HCT116 (cell line): ENCODE measurements around the gene EPHA4. TPM values are rescaled to one million over a fixed set of nuclear protein-coding genes. Genes with fewer than 3 reads are reported as not detected.

ENCODE experiments used
- ATAC-seq: fragments of 200-7000 bp; cut with Tn5 transposase; 2 replicates; pipeline ENCODE4 v1.9.1; 2020; ENCODE audit warnings: mild to moderate bottlenecking, moderate library complexity
- BruUV-seq: library from RNA; stranded (reverse); fragments of 400-500 nt; replicated peaks from 2 replicates; lab custom pipeline; 2021; lab: Mats Ljungman, UMichigan
- CTCF ChIA-PET: fragments of 300-600 bp; sonication (Branson Sonifier 250); formaldehyde crosslinking; loops from one replicate; lab custom pipeline; 2021; ENCODE audit warnings: antibody characterized with exemption; lab: Charles Lee
- POLR2A ChIA-PET: fragments of 300-600, 350-600 bp; sonication (Branson Sonifier 250); formaldehyde crosslinking; loops from one replicate; lab custom pipeline; 2021; ENCODE audit warnings: antibody characterized with exemption; lab: Charles Lee
- RAD21 ChIA-PET, 2 experiments: fragments of 300-600 bp; sonication (Branson Sonifier 250); formaldehyde crosslinking; loops; one replicate each; lab custom pipeline; 2023; ENCODE audit warnings: low total read pairs in 2 of 2; ENCODE audit not compliant: uncharacterized antibody in 2 of 2, unreplicated experiment in 2 of 2, low non-redundant PET in 1 of 2; lab: Charles Lee
- DNase-seq: peaks from one replicate; pipeline ENCODE4 v3.0.0-alpha.2; 2010; ENCODE audit warnings: low read depth, low spot score
- H2AFZ ChIP-seq: fragments of 200-600 bp; shearing (Covaris generic), sonication (generic); 2 replicates; pipeline ENCODE4 v1.6.1; 2017; ENCODE audit warnings: low read depth, mixed run types, mixed read lengths, antibody characterized with exemption, low read length; ENCODE audit not compliant: poor library complexity, severe bottlenecking
- H3K27ac ChIP-seq: 2 replicates; pipeline ENCODE4 v1.5.1; 2012; ENCODE audit warnings: low read depth, low read length
- H3K27me3 ChIP-seq: fragments of 200-600 bp; sonication (generic); 2 replicates; pipeline ENCODE4 v1.6.1; 2016; ENCODE audit warnings: mixed run types, low read length, mixed read lengths; ENCODE audit not compliant: insufficient read depth
- H3K36me3 ChIP-seq, 2 experiments: fragments of 200-500 bp in 1 of 2; fragments of 200-600 bp in 1 of 2; sonication (Bioruptor generic) in 1 of 2; sonication (generic) in 1 of 2; 2 replicates each; pipeline versions ENCODE4 v1.5.1 to v1.6.1; 2014 to 2016; ENCODE audit warnings: low read length in 2 of 2, inconsistent platforms in 1 of 2, mixed read lengths in 1 of 2, mixed run types in 1 of 2; ENCODE audit not compliant: insufficient read depth in 2 of 2, control insufficient read depth in 1 of 2
- H3K4me1 ChIP-seq, 2 experiments: fragments of 200-600 bp in 1 of 2; sonication (generic) in 1 of 2; 2 replicates each; pipeline versions ENCODE4 v1.5.1 to v1.6.1; 2012 to 2017; ENCODE audit warnings: low read length in 2 of 2, inconsistent platforms in 1 of 2, mild to moderate bottlenecking in 1 of 2, mixed read lengths in 1 of 2, mixed run types in 1 of 2, moderate library complexity in 1 of 2; ENCODE audit not compliant: insufficient read depth in 2 of 2, control insufficient read depth in 1 of 2
- H3K4me2 ChIP-seq: fragments of 200-600 bp; sonication (generic); 2 replicates; pipeline ENCODE4 v1.6.1; 2017; ENCODE audit warnings: mixed run types, low read length, mixed read lengths
- H3K4me3 ChIP-seq, 2 experiments: fragments of 200-600 bp in 1 of 2; sonication (generic) in 1 of 2; replicated peaks in 1 of 2; 2 replicates each; pipeline ENCODE4 v1.5.1; 2011 to 2016; ENCODE audit warnings: low read length in 2 of 2, control low read depth in 1 of 2, low read depth in 1 of 2, mild to moderate bottlenecking in 1 of 2, mixed read lengths in 1 of 2, mixed run types in 1 of 2
- H3K79me2 ChIP-seq: fragments of 200-600 bp; sonication (generic); 2 replicates; pipeline ENCODE4 v1.6.1; 2017; ENCODE audit warnings: mild to moderate bottlenecking, mixed run types, low read length, moderate library complexity, mixed read lengths; ENCODE audit not compliant: insufficient read depth
- H3K9ac ChIP-seq: fragments of 200-600 bp; sonication (generic); 2 replicates; pipeline ENCODE4 v1.6.1; 2016; ENCODE audit warnings: low read length, mixed read lengths
- H3K9me2 ChIP-seq: fragments of 200-600 bp; sonication (generic), shearing (Covaris generic); 2 replicates; pipeline ENCODE4 v1.6.1; 2017; ENCODE audit warnings: mixed run types, mild to moderate bottlenecking, moderate library complexity; ENCODE audit not compliant: insufficient read depth
- H3K9me3 ChIP-seq, 2 experiments: fragments of 200-500 bp in 1 of 2; fragments of 200-600 bp in 1 of 2; sonication (Bioruptor generic) in 1 of 2; sonication (generic) in 1 of 2; 2 replicates each; pipeline ENCODE4 v1.6.1; 2014 to 2017; ENCODE audit warnings: low read length in 2 of 2, mixed read lengths in 2 of 2, inconsistent platforms in 1 of 2, low read depth in 1 of 2, mild to moderate bottlenecking in 1 of 2, mixed run types in 1 of 2, moderate library complexity in 1 of 2; ENCODE audit not compliant: control insufficient read depth in 1 of 2, insufficient read depth in 1 of 2
- H4K20me1 ChIP-seq: fragments of 200-600 bp; sonication (generic), shearing (Covaris generic); 2 replicates; pipeline ENCODE4 v1.6.1; 2017; ENCODE audit warnings: mixed run types, mild to moderate bottlenecking, moderate library complexity; ENCODE audit not compliant: insufficient read depth
- CEBPB ChIP-seq: IDR thresholded peaks from 2 replicates; pipeline ENCODE4 v1.6.1; 2012; ENCODE audit warnings: low read depth
- EGR1 ChIP-seq: IDR thresholded peaks from 2 replicates; pipeline ENCODE4 v1.6.1; 2012; ENCODE audit warnings: low read depth
- ELF1 ChIP-seq: IDR thresholded peaks from 2 replicates; pipeline ENCODE4 v1.6.1; 2012; ENCODE audit warnings: low read depth, borderline replicate concordance
- EZH2phosphoT487 ChIP-seq: fragments of 200-600 bp; IDR thresholded peaks from 2 replicates; pipeline ENCODE4 v1.6.1; 2018; ENCODE audit warnings: antibody characterized with exemption, borderline replicate concordance
- POLR2A ChIP-seq: IDR thresholded peaks from 2 replicates; pipeline ENCODE4 v1.7.0; 2011; ENCODE audit warnings: borderline replicate concordance; ENCODE audit not compliant: insufficient read depth, insufficient read length; ENCODE audit errors: extremely low read depth
- RAD21 ChIP-seq: IDR thresholded peaks from 2 replicates; pipeline ENCODE4 v1.6.1; 2012; ENCODE audit warnings: low read depth, mild to moderate bottlenecking
- SIN3A ChIP-seq: IDR thresholded peaks from 2 replicates; pipeline ENCODE4 v1.6.1; 2012; ENCODE audit warnings: low read depth
- SP1 ChIP-seq: IDR thresholded peaks from 2 replicates; pipeline ENCODE4 v1.6.1; 2012; ENCODE audit warnings: low read depth
- TCF7L2 ChIP-seq: IDR thresholded peaks from 2 replicates; pipeline ENCODE4 v1.7.0; 2011; ENCODE audit warnings: borderline replicate concordance, inconsistent platforms; ENCODE audit not compliant: insufficient read depth, insufficient read length; ENCODE audit errors: extremely low read depth
- YY1 ChIP-seq: IDR thresholded peaks from 2 replicates; pipeline ENCODE4 v1.6.1; 2011; ENCODE audit warnings: low read length, low read depth, moderate library complexity, mild to moderate bottlenecking; ENCODE audit not compliant: insufficient replicate concordance; ENCODE audit errors: extremely low read depth
- ZFX ChIP-seq: fragments of 450-650 bp; IDR thresholded peaks from 2 replicates; pipeline ENCODE4 v1.6.1; 2017
- ZNF274 ChIP-seq: fragments of 200-500 bp; sonication (Bioruptor generic); IDR thresholded peaks from 2 replicates; pipeline ENCODE4 v1.6.1; 2014; ENCODE audit warnings: mild to moderate bottlenecking, low read depth, low read length, inconsistent platforms
- intact Hi-C: fragments of 100-400 bp; cut with micrococcal nuclease; formaldehyde crosslinking; loops from 2 replicates; pipeline ENCODE4 v1.10.0; 2022
- total RNA-seq: library from RNA; stranded (reverse); gene quantifications from one replicate; pipeline ENCODE4 v1.2.1, GENCODE V29; 2021; ENCODE audit not compliant: unreplicated experiment
- TF ChIP-seq, protein P1 (sequence below): IDR thresholded peaks from 2 replicates; pipeline ENCODE4 v1.6.1; 2012
- TF ChIP-seq, protein P2 (sequence below): IDR thresholded peaks from 2 replicates; pipeline ENCODE4 v1.6.1; 2012

EPHA4 gene
- total RNA-seq, 1 experiment from 2014 or later: 3.5 TPM

DNA sequence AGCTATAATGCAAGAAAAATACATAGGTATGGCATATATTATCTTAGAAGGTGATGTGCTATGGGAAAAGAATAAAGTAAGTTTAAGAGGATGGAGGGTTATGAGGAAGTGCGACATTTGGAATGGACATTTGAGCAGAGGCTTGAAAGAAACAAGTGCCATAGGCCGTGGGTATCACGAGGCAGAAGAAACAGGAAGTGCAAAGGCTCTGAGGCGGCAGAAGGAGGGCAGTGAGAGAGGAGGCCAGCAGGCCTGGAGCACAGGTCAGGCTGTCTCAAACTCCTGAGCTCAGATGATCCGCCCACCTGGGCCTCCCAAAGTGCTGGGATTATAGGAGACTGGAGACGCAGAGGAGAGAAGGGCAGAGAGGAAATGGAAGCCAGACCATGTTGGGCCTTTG is 40.7 kb upstream of the EPHA4 start:
- BruUV-seq: no TSS peak
- Histone ChIP-seq H3K4me3 (no peak overlapping the region), H3K9me2 (no peaks in the 10 kb centered on the region), H3K36me3 (no peaks in the 10 kb centered on the region), H3K4me2 (no peak overlapping the region), H3K9ac (no peak overlapping the region), H3K27me3 (peaks cover 32% of the 10 kb centered on the region), H3K27ac (no peak overlapping the region), H3K4me1 (no peaks in the 10 kb centered on the region), H3K79me2 (no peaks in the 10 kb centered on the region), H4K20me1 (no peaks in the 10 kb centered on the region), H3K9me3 (no peaks in the 10 kb centered on the region), H2AFZ (no peak overlapping the region)
- ChIA-PET RAD21 (no interaction called here), CTCF (no interaction called here), POLR2A (no interaction called here)
- TF ChIP-seq CEBPB: no peak
- TF ChIP-seq ZFX: no peak
- TF ChIP-seq TCF7L2: no peak
- TF ChIP-seq EZH2phosphoT487: no peak
- TF ChIP-seq SIN3A: no peak
- TF ChIP-seq ZNF274: no peak
- TF ChIP-seq YY1: no peak
- no peak for TF ChIP-seq EGR1
- TF ChIP-seq SP1: no peak
- TF ChIP-seq POLR2A: no peak
- TF ChIP-seq ELF1: no peak
- TF ChIP-seq RAD21: no peak
- TF ChIP-seq, protein P1, sequence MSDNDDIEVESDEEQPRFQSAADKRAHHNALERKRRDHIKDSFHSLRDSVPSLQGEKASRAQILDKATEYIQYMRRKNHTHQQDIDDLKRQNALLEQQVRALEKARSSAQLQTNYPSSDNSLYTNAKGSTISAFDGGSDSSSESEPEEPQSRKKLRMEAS: no peak
- TF ChIP-seq, protein P2, sequence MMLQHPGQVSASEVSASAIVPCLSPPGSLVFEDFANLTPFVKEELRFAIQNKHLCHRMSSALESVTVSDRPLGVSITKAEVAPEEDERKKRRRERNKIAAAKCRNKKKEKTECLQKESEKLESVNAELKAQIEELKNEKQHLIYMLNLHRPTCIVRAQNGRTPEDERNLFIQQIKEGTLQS: no peak
- intact Hi-C loops: no loop called here
- ATAC-seq (no peak), DNase-seq (no peak)
